Astrocyte (in vitro differentiated cells and primary cell): ENCODE data around the gene DGKH. TPM values are rescaled to one million over a fixed set of nuclear protein-coding genes. Genes with fewer than 3 reads are reported as not detected.

ENCODE experiments used
- DNase-seq: peaks from one replicate; pipeline ENCODE4 v3.0.0-alpha.2; 2010; ENCODE audit warnings: low read depth
- FAIRE-seq: peaks from 2 replicates; lab custom pipeline; 2011; peaks lifted over from hg19 to GRCh38; lab: Jason Lieb, UNC
- H2AFZ ChIP-seq: 2 replicates; pipeline ENCODE4 v1.6.0; 2012; ENCODE audit warnings: low read depth, low read length, inconsistent platforms
- H3K27ac ChIP-seq: 2 replicates; pipeline ENCODE4 v1.5.1; 2011; ENCODE audit warnings: low read depth, low read length, inconsistent platforms
- H3K27me3 ChIP-seq: 2 replicates; pipeline ENCODE4 v1.6.0; 2011; ENCODE audit warnings: low read length, inconsistent platforms; ENCODE audit not compliant: insufficient read depth
- H3K36me3 ChIP-seq: 2 replicates; pipeline ENCODE4 v1.5.1; 2011; ENCODE audit warnings: low read length, inconsistent platforms; ENCODE audit not compliant: insufficient read depth
- H3K4me1 ChIP-seq: 2 replicates; pipeline ENCODE4 v1.5.1; 2011; ENCODE audit warnings: low read length, inconsistent platforms; ENCODE audit not compliant: insufficient read depth
- H3K4me2 ChIP-seq: 2 replicates; pipeline ENCODE4 v1.6.0; 2012; ENCODE audit warnings: low read length, inconsistent platforms
- H3K4me3 ChIP-seq: 2 replicates; pipeline ENCODE4 v1.5.1; 2011; ENCODE audit warnings: low read depth, mild to moderate bottlenecking, low read length, inconsistent platforms; ENCODE audit not compliant: insufficient read depth
- H3K79me2 ChIP-seq: 2 replicates; pipeline ENCODE4 v1.6.0; 2012; ENCODE audit warnings: mild to moderate bottlenecking, low read length, inconsistent platforms; ENCODE audit not compliant: insufficient read depth
- H3K9ac ChIP-seq: 2 replicates; pipeline ENCODE4 v1.6.0; 2012; ENCODE audit warnings: mild to moderate bottlenecking, low read length, inconsistent platforms
- H3K9me3 ChIP-seq: 2 replicates; pipeline ENCODE4 v1.5.1; 2012; ENCODE audit warnings: low read depth, mild to moderate bottlenecking, low read length, inconsistent platforms; ENCODE audit not compliant: insufficient read depth
- H4K20me1 ChIP-seq: 2 replicates; pipeline ENCODE4 v1.6.0; 2012; ENCODE audit warnings: low read length, inconsistent platforms; ENCODE audit not compliant: insufficient read depth
- H3K27ac Mint-ChIP-seq: one replicate; pipeline ENCODE4 v1.8.0; 2021; ENCODE audit warnings: mild to moderate bottlenecking, mixed read lengths; ENCODE audit not compliant: unreplicated experiment
- H3K27me3 Mint-ChIP-seq: one replicate; pipeline ENCODE4 v1.8.0; 2021; ENCODE audit warnings: low read depth, mixed read lengths; ENCODE audit not compliant: unreplicated experiment
- H3K36me3 Mint-ChIP-seq: one replicate; pipeline ENCODE4 v1.8.0; 2021; ENCODE audit warnings: low read depth, mixed read lengths; ENCODE audit not compliant: unreplicated experiment
- H3K4me1 Mint-ChIP-seq: one replicate; pipeline ENCODE4 v1.8.0; 2021; ENCODE audit warnings: low read depth, mixed read lengths; ENCODE audit not compliant: unreplicated experiment
- H3K4me3 Mint-ChIP-seq: one replicate; pipeline ENCODE4 v1.8.0; 2021; ENCODE audit warnings: mild to moderate bottlenecking, moderate library complexity, mixed read lengths; ENCODE audit not compliant: unreplicated experiment
- H3K9me3 Mint-ChIP-seq: one replicate; pipeline ENCODE4 v1.8.0; 2021; ENCODE audit warnings: mild to moderate bottlenecking, mixed read lengths; ENCODE audit not compliant: unreplicated experiment
- CTCF ChIP-seq: IDR thresholded peaks from 2 replicates; pipeline ENCODE4 v1.5.1; 2011; ENCODE audit warnings: low read depth, mild to moderate bottlenecking, inconsistent platforms, low read length, moderate library complexity; ENCODE audit not compliant: insufficient read depth
- EZH2 ChIP-seq: IDR thresholded peaks from 2 replicates; pipeline ENCODE4 v1.6.1; 2012; ENCODE audit warnings: mild to moderate bottlenecking, low read length, inconsistent platforms; ENCODE audit not compliant: insufficient read depth
- total RNA-seq: library from RNA; stranded (reverse); gene quantifications from 2 replicates; pipeline ENCODE4 v1.2.1, GENCODE V29; 2021

Gene DGKH
- total RNA-seq, 1 donor from 2014 or later: 16.4 TPM

GRCh38 chr13:42002066-42002465 is 46.4 kb upstream of the DGKH start:
- no peak overlapping the region for H3K4me3 Mint-ChIP-seq
- Histone ChIP-seq H3K9me3 (no peaks in the 10 kb centered on the region), H4K20me1 (no peaks in the 10 kb centered on the region), H3K9ac (no peak overlapping the region), H3K4me3 (no peak overlapping the region), H3K4me1 (peaks cover 6% of the 10 kb centered on the region), H2AFZ (no peak overlapping the region), H3K79me2 (no peaks in the 10 kb centered on the region), H3K36me3 (no peaks in the 10 kb centered on the region), H3K4me2 (peak overlapping the region; percentile 65), H3K27ac (no peak overlapping the region), H3K27me3 (no peaks in the 10 kb centered on the region)
- H3K27ac Mint-ChIP-seq: no peak overlapping the region
- no peak for DNase-seq
- peaks cover 26% of the 10 kb centered on the region for H3K4me1 Mint-ChIP-seq
- no peaks in the 10 kb centered on the region for H3K9me3 Mint-ChIP-seq
- no peak for FAIRE-seq
- TF ChIP-seq EZH2: no peak
- no peak for TF ChIP-seq CTCF
- H3K27me3 Mint-ChIP-seq: peaks cover 6% of the 10 kb centered on the region
- no peaks in the 10 kb centered on the region for H3K36me3 Mint-ChIP-seq

- peak; percentile 52 for FAIRE-seq
Observed at GRCh38 chr13:42007844-42008243, 40.6 kb upstream of the DGKH start.

More at GRCh38 chr13:42007844-42008243, 40.6 kb upstream of the DGKH start:
- no peaks in the 10 kb centered on the region for H4K20me1 ChIP-seq
- H3K9ac ChIP-seq: no peak overlapping the region
- no peaks in the 10 kb centered on the region for H3K27me3 ChIP-seq
- peak; percentile 93 for DNase-seq
- TF ChIP-seq CTCF (no peak), EZH2 (no peak)
- H3K4me1 ChIP-seq: peaks cover 6% of the 10 kb centered on the region
- Mint-ChIP-seq H3K36me3 (no peaks in the 10 kb centered on the region), H3K27me3 (peaks cover 6% of the 10 kb centered on the region), H3K4me1 (peaks cover 13% of the 10 kb centered on the region), H3K4me3 (no peak overlapping the region), H3K27ac (peak overlapping the region; percentile 20), H3K9me3 (no peaks in the 10 kb centered on the region)
- no peaks in the 10 kb centered on the region for H3K9me3 ChIP-seq
- no peak overlapping the region for H2AFZ ChIP-seq
- H3K4me2 ChIP-seq: no peak overlapping the region
- no peak overlapping the region for H3K4me3 ChIP-seq
- no peaks in the 10 kb centered on the region for H3K79me2 ChIP-seq
- no peaks in the 10 kb centered on the region for H3K36me3 ChIP-seq
- no peak overlapping the region for H3K27ac ChIP-seq
